Prostate gland (tissue), 2 donors: ENCODE data around the gene GPS1. TPM values are rescaled to one million over a fixed set of nuclear protein-coding genes. Genes with fewer than 3 reads are reported as not detected.

Experiments used
- DNase-seq: peaks from one replicate; pipeline ENCODE4 v3.0.0-alpha.2; 2019; ENCODE audit warnings: low spot score
- H3K27ac ChIP-seq, 2 donors: fragments of 200-600 bp; sonication (generic); 2 replicates each; pipeline ENCODE4 v1.5.1; 2017 to 2019
- H3K27me3 ChIP-seq: fragments of 200-600 bp; sonication (generic); replicated peaks from 2 replicates; pipeline ENCODE4 v1.5.1; 2019; ENCODE audit not compliant: insufficient read depth
- H3K36me3 ChIP-seq, 2 donors: fragments of 200-600 bp; sonication (generic); 1 replicate in 1 of 2; 2 replicates in 1 of 2; pipeline versions ENCODE4 v1.5.1 to v1.8.1; 2017 to 2019
- H3K4me1 ChIP-seq: fragments of 200-600 bp; sonication (generic); replicated peaks from 2 replicates; pipeline ENCODE4 v1.5.1; 2019
- H3K4me3 ChIP-seq, 2 donors: fragments of 200-600 bp; sonication (generic); 2 replicates each; pipeline ENCODE4 v1.5.1; 2017 to 2019
- H3K9me3 ChIP-seq: fragments of 200-600 bp; sonication (generic); 2 replicates; pipeline ENCODE4 v1.5.1; 2017
- POLR2A ChIP-seq: fragments of 450-650 bp; IDR thresholded peaks from one replicate; pipeline ENCODE4 v1.6.1; 2016; ENCODE audit warnings: antibody characterized with exemption, mild to moderate bottlenecking
- POLR2AphosphoS5 ChIP-seq: sonication (generic); formaldehyde crosslinking; IDR thresholded peaks from one replicate; pipeline ENCODE4 v1.6.1; 2017; ENCODE audit warnings: antibody characterized with exemption
- WGBS: methylation state at CpG from one replicate; pipeline ENCODE4 v1.1.5; 2018; 5-methylcytosine and 5-hydroxymethylcytosine counted together
- intact Hi-C: fragments of 100-400 bp; cut with DNase I; formaldehyde crosslinking; loops from one replicate; pipeline ENCODE4 v1.14.2; 2022
- total RNA-seq, 2 donors: library from RNA; depleted of rRNA; stranded (reverse); fragments of >200 nt; gene quantifications; one replicate each; pipeline ENCODE4 v1.1.0, GENCODE V29; 2016
- TF ChIP-seq, protein P1 (sequence below), 4 experiments: fragments of 200-600 bp in 2 of 4; fragments of 450-650 bp in 2 of 4; sonication (generic) in 2 of 4; IDR thresholded peaks; 1 replicate in 3 of 4; 2 replicates in 1 of 4; pipeline ENCODE4 v1.5.1; 2016 to 2019; ENCODE audit warnings: antibody characterized with exemption in 4 of 4, mild to moderate bottlenecking in 2 of 4, moderate library complexity in 2 of 4

GPS1 gene
- total RNA-seq, 2 donors from 2014 or later = 163 to 182 TPM

DNA sequence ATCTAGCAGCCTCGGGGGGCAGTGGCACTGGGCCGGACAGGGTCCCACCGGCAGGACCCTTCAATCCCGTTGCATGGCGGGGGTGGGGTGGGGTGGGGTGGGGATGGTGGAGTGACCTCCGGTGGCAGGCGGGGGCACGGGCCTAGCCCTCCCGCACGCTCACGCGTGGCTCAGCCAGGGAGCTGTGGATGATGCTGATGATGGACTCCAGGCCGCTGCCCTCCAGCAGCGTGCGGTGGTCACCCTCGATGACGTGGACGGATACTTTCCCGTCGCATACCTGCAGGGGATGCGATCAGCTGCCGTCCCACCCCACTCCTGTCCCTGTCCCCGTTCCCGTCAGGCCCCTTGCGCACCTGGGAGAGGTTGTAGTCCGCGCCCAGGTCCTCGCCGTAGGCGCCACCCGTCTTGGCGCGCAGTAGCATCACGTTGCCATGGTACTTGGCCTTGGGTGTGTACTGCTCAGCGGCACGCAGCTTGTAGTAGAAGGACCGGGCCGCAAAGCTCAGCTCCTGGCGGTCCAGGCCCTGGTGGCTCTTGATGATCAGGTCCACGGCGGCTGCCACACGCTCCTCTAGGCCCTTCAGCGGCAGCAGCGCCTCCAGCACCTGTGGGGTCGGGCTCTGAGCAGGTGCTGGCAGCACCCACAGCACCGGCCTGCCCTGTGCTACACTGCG, 27.4 kb downstream of the GPS1 start:
- Histone ChIP-seq H3K9me3 (no peaks in the 10 kb centered on the region), H3K27me3 (no peaks in the 10 kb centered on the region), H3K4me1 (no peaks in the 10 kb centered on the region), H3K27ac (no peak overlapping the region), H3K36me3 (peaks cover 37 to 38% of the 10 kb centered on the region in 2 donors), H3K4me3 (no peak overlapping the region)
- WGBS = 92% methylated on average over 35 of the region's 47 CpGs
- DNase-seq = no peak
- TF ChIP-seq, protein P1, sequence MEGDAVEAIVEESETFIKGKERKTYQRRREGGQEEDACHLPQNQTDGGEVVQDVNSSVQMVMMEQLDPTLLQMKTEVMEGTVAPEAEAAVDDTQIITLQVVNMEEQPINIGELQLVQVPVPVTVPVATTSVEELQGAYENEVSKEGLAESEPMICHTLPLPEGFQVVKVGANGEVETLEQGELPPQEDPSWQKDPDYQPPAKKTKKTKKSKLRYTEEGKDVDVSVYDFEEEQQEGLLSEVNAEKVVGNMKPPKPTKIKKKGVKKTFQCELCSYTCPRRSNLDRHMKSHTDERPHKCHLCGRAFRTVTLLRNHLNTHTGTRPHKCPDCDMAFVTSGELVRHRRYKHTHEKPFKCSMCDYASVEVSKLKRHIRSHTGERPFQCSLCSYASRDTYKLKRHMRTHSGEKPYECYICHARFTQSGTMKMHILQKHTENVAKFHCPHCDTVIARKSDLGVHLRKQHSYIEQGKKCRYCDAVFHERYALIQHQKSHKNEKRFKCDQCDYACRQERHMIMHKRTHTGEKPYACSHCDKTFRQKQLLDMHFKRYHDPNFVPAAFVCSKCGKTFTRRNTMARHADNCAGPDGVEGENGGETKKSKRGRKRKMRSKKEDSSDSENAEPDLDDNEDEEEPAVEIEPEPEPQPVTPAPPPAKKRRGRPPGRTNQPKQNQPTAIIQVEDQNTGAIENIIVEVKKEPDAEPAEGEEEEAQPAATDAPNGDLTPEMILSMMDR (IDR thresholded peaks at IDR 0.05) = no peak
- TF ChIP-seq POLR2A (no peak), POLR2AphosphoS5 (no peak)
- intact Hi-C loops = no loop called here

- TF ChIP-seq POLR2A (no peak), POLR2AphosphoS5 (no peak)
- TF ChIP-seq, protein P1 (IDR thresholded peaks at IDR 0.05) = no peak
- H3K4me3 ChIP-seq = no peak overlapping the region
- 91% methylated on average over 36 of the region's 36 CpGs for WGBS
- H3K9me3 ChIP-seq = no peaks in the 10 kb centered on the region
- no peak overlapping the region for H3K27ac ChIP-seq
- intact Hi-C loops = no loop called here
- no peaks in the 10 kb centered on the region for H3K4me1 ChIP-seq
- H3K27me3 ChIP-seq = no peaks in the 10 kb centered on the region
- H3K36me3 ChIP-seq = peaks cover 47 to 48% of the 10 kb centered on the region in 2 donors
- DNase-seq = no peak
Observed at GRCh38 chr17:82080048-82080788, 28.5 kb downstream of the GPS1 start.

DNA sequence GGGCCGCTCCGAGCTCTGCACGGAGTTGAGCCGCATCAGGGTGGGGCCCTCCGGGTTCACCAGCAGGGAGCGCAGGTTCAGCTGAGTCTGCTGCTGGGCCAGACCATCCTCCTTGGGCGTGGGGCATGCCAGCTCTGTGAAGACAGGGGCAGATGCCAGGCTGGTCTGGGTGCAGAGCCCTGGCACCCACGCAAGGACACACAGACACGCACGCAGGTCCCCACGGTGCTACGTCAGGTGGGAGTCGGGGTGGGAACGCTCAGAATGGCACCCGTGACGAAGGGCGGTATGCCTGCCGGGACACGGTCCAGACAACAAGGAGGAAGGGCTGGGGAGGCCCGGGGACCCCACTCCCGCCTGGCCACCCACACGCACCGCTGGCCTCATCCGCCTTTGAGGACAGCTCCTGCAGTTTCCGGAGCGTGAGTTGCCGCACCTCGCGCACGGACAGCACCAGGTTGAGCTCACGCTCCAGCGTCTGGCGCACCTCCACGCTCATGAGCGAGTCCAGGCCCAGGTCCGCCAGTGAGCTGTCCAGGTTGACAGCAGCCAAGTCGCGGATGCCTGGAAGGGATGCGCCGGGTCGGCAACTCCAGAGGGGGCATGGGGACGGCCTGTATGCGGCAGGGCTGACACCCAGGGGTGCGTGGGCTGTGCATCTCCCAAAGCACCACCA, 29.2 kb downstream of the GPS1 start:
- no peak overlapping the region for H3K27ac ChIP-seq
- H3K4me1 ChIP-seq = no peaks in the 10 kb centered on the region
- TF ChIP-seq, protein P1 (IDR thresholded peaks at IDR 0.05) = no peak
- TF ChIP-seq POLR2AphosphoS5 (no peak), POLR2A (no peak)
- no peak overlapping the region for H3K4me3 ChIP-seq
- H3K27me3 ChIP-seq = no peaks in the 10 kb centered on the region
- intact Hi-C loops = no loop called here
- no peak for DNase-seq
- H3K36me3 ChIP-seq = peaks cover 50 to 55% of the 10 kb centered on the region in 2 donors
- 92% methylated on average over 41 of the region's 44 CpGs for WGBS
- no peaks in the 10 kb centered on the region for H3K9me3 ChIP-seq

GRCh38 chr17:82081546-82081945, 29.8 kb downstream of the GPS1 start:
- TF ChIP-seq, protein P1 (IDR thresholded peaks at IDR 0.05) = no peak
- TF ChIP-seq POLR2AphosphoS5 (no peak), POLR2A (no peak)
- Histone ChIP-seq H3K27me3 (no peaks in the 10 kb centered on the region), H3K27ac (no peak overlapping the region), H3K9me3 (no peaks in the 10 kb centered on the region), H3K36me3 (peaks cover 56 to 61% of the 10 kb centered on the region in 2 donors), H3K4me1 (no peaks in the 10 kb centered on the region), H3K4me3 (no peak overlapping the region)
- intact Hi-C loops = no loop called here
- DNase-seq = no peak
- WGBS = 91% methylated on average over 18 of the region's 20 CpGs
